Loucy (cell line): ENCODE data around the gene PKDREJ.
A peak's percentile ranks its signal among the peaks of the same experiment; 100 is the strongest.

Source experiments
- H2AFZ ChIP-seq: fragments of 200-600 bp; sonication (generic); 2 replicates; pipeline ENCODE4 v1.6.0; 2016; ENCODE audit warnings: antibody characterized with exemption, mild to moderate bottlenecking, low read length, moderate library complexity
- H3F3A ChIP-seq: fragments of 200-600 bp; 2 replicates; pipeline ENCODE4 v1.6.0; 2016; ENCODE audit warnings: antibody characterized with exemption, low read depth, mild to moderate bottlenecking
- H3K27me3 ChIP-seq: fragments of 200-600 bp; sonication (generic); 2 replicates; pipeline ENCODE4 v1.6.1; 2014; ENCODE audit warnings: low read length, mild to moderate bottlenecking; ENCODE audit not compliant: insufficient read depth, poor library complexity, severe bottlenecking
- H3K36me3 ChIP-seq: fragments of 200-600 bp; sonication (generic); 2 replicates; pipeline ENCODE4 v1.6.1; 2016; ENCODE audit warnings: low read length; ENCODE audit not compliant: insufficient read depth
- H3K4me1 ChIP-seq: fragments of 200-600 bp; sonication (generic); 2 replicates; pipeline ENCODE4 v1.5.1; 2014; ENCODE audit warnings: low read length, mild to moderate bottlenecking; ENCODE audit not compliant: insufficient read depth, poor library complexity, severe bottlenecking
- H3K4me2 ChIP-seq: fragments of 200-600 bp; sonication (generic); 2 replicates; pipeline ENCODE4 v1.6.0; 2014; ENCODE audit warnings: antibody characterized with exemption, low read length, low read depth, mild to moderate bottlenecking; ENCODE audit not compliant: poor library complexity, severe bottlenecking
- H3K4me3 ChIP-seq: fragments of 200-600 bp; sonication (generic); 2 replicates; pipeline ENCODE4 v1.5.1; 2014; ENCODE audit warnings: low read length, mild to moderate bottlenecking, mixed read lengths; ENCODE audit not compliant: poor library complexity, severe bottlenecking
- H3K79me2 ChIP-seq: fragments of 200-600 bp; sonication (generic); 2 replicates; pipeline ENCODE4 v1.6.1; 2014; ENCODE audit warnings: low read length; ENCODE audit not compliant: insufficient read depth
- H3K9ac ChIP-seq: fragments of 200-600 bp; sonication (generic); 2 replicates; pipeline ENCODE4 v1.6.0; 2014; ENCODE audit warnings: mild to moderate bottlenecking, low read depth, low read length, moderate library complexity; ENCODE audit not compliant: poor library complexity, severe bottlenecking
- H3K9me2 ChIP-seq: fragments of 200-600 bp; sonication (generic); replicated peaks from 2 replicates; pipeline ENCODE4 v1.6.1; 2016; ENCODE audit warnings: low read depth, low read length, mixed read lengths
- H3K9me3 ChIP-seq: fragments of 200-600 bp; sonication (generic); 2 replicates; pipeline ENCODE4 v1.6.1; 2014; ENCODE audit warnings: mild to moderate bottlenecking, antibody characterized with exemption, low read length, low read depth; ENCODE audit not compliant: insufficient read depth
- H4K20me1 ChIP-seq: fragments of 200-600 bp; sonication (generic); 2 replicates; pipeline ENCODE4 v1.6.0; 2014; ENCODE audit warnings: antibody characterized with exemption, low read length, mild to moderate bottlenecking; ENCODE audit not compliant: insufficient read depth, poor library complexity, severe bottlenecking
- CTCF ChIP-seq: fragments of 200-600 bp; sonication (generic); conservative IDR thresholded peaks from 2 replicates; pipeline ENCODE4 v1.5.1; 2014; ENCODE audit warnings: mild to moderate bottlenecking, antibody characterized with exemption, low read length
- EZH2phosphoT487 ChIP-seq: fragments of 200-600 bp; IDR thresholded peaks from 2 replicates; pipeline ENCODE4 v1.6.1; 2018; ENCODE audit warnings: antibody characterized with exemption, mild to moderate bottlenecking, moderate library complexity, borderline replicate concordance

The PKDREJ gene

GRCh38 chr22:46272762-46273431, 9.8 kb upstream of the PKDREJ start:
- TF ChIP-seq CTCF (no peak), EZH2phosphoT487 (no peak)
- peaks cover 9% of the 10 kb centered on the region; the same call in 1 of the 2 replicates for H3K36me3 ChIP-seq
- H2AFZ ChIP-seq = no peak overlapping the region
- no peak overlapping the region for H3K4me3 ChIP-seq
- peaks cover 30% of the 10 kb centered on the region for H3K79me2 ChIP-seq
- H3K9ac ChIP-seq = no peak overlapping the region
- H3K4me2 ChIP-seq = no peak overlapping the region
- peaks cover 22% of the 10 kb centered on the region for H3K4me1 ChIP-seq
- no peaks in the 10 kb centered on the region for H3K9me2 ChIP-seq
- H4K20me1 ChIP-seq = no peaks in the 10 kb centered on the region
- no peaks in the 10 kb centered on the region for H3K9me3 ChIP-seq
- H3F3A ChIP-seq = no peaks in the 10 kb centered on the region
- H3K27me3 ChIP-seq = no peaks in the 10 kb centered on the region

GRCh38 chr22:46272196-46272595, 9.1 kb upstream of the PKDREJ start:
- Histone ChIP-seq H3K4me1 (peaks cover 25% of the 10 kb centered on the region), H3K9me2 (no peaks in the 10 kb centered on the region), H3K4me2 (no peak overlapping the region), H3K36me3 (peaks cover 9% of the 10 kb centered on the region; the same call in 1 of the 2 replicates), H3F3A (no peaks in the 10 kb centered on the region), H3K9me3 (no peaks in the 10 kb centered on the region), H3K27me3 (no peaks in the 10 kb centered on the region), H3K4me3 (no peak overlapping the region), H3K79me2 (peaks cover 37% of the 10 kb centered on the region), H4K20me1 (no peaks in the 10 kb centered on the region), H2AFZ (no peak overlapping the region), H3K9ac (no peak overlapping the region)
- TF ChIP-seq CTCF = no peak
- TF ChIP-seq EZH2phosphoT487 = no peak

GRCh38 chr22:46269564-46269963, 6.4 kb upstream of the PKDREJ start:
- peaks cover 24% of the 10 kb centered on the region for H3K4me1 ChIP-seq
- TF ChIP-seq CTCF (no peak), EZH2phosphoT487 (no peak)
- peaks cover 5% of the 10 kb centered on the region; the same call in 1 of the 2 replicates for H3K9me3 ChIP-seq
- H3K9ac ChIP-seq = peak overlapping the region; percentile 93
- no peaks in the 10 kb centered on the region for H3K27me3 ChIP-seq
- H3F3A ChIP-seq = no peaks in the 10 kb centered on the region
- H4K20me1 ChIP-seq = no peaks in the 10 kb centered on the region
- H3K36me3 ChIP-seq = no peaks in the 10 kb centered on the region
- peak overlapping the region; percentile 92 for H3K4me2 ChIP-seq
- H2AFZ ChIP-seq = no peak overlapping the region
- peak overlapping the region; percentile 91 for H3K4me3 ChIP-seq
- H3K79me2 ChIP-seq = peaks cover 40% of the 10 kb centered on the region
- no peaks in the 10 kb centered on the region for H3K9me2 ChIP-seq
